Measurements from ENCODE around the gene C22orf23.

GRCh38 chr22:37953062-37953436, 352 bp downstream of the C22orf23 start:
- TF ChIP-seq CTCF (conservative IDR thresholded peaks at IDR 0.05) (no peak), ZFX (IDR thresholded peaks at IDR 0.05) (no peak)
